ENCODE data around the gene C4orf46. TPM values are rescaled to one million over a fixed set of nuclear protein-coding genes. Genes with fewer than 3 reads are reported as not detected.

The C4orf46 gene
- total RNA-seq, 1 donor from 2014 or later: 18.5 TPM

DNA sequence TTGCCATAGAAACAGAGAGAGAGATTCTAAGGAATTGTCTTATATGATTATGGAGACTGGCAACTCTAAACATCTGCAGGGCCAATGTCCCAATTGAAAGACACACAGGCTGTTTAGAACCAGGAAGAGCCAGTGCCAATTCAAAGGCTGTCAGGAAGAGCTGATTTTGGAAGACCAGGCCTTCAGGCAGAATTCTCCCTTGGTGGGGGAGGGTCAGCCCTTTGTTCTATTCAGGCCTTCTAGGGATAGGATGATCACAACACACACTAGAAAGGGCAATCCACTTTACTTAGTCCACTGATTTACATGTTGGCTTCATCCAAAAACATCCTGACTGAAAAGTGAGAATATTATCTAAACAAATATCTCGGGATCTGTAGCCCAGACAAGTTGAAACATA, 15.2 kb downstream of the C4orf46 start:
- no peaks in the 10 kb centered on the region for H3K27me3 Mint-ChIP-seq (ENCODE audit: unreplicated experiment)
- H3K9me3 Mint-ChIP-seq (ENCODE audit: unreplicated experiment): peaks cover 2% of the 10 kb centered on the region
- H3K36me3 Mint-ChIP-seq (ENCODE audit: unreplicated experiment): no peaks in the 10 kb centered on the region
- H3K27ac Mint-ChIP-seq (ENCODE audit: unreplicated experiment): no peak overlapping the region
- no peak for DNase-seq
- no peaks in the 10 kb centered on the region for H3K4me1 Mint-ChIP-seq (ENCODE audit: low read depth, unreplicated experiment)
- H3K4me3 Mint-ChIP-seq (ENCODE audit: unreplicated experiment): no peak overlapping the region
- TF ChIP-seq CTCF (IDR thresholded peaks at IDR 0.05; ENCODE audit: partially characterized antibody, unreplicated experiment): no peak

- Mint-ChIP-seq H3K27me3 (ENCODE audit: unreplicated experiment) (no peaks in the 10 kb centered on the region), H3K36me3 (ENCODE audit: unreplicated experiment) (no peaks in the 10 kb centered on the region), H3K27ac (ENCODE audit: unreplicated experiment) (no peak overlapping the region), H3K4me3 (ENCODE audit: unreplicated experiment) (no peak overlapping the region), H3K9me3 (ENCODE audit: unreplicated experiment) (no peaks in the 10 kb centered on the region), H3K4me1 (ENCODE audit: low read depth, unreplicated experiment) (no peaks in the 10 kb centered on the region)
- DNase-seq: no peak
- no peak for TF ChIP-seq CTCF (IDR thresholded peaks at IDR 0.05; ENCODE audit: partially characterized antibody, unreplicated experiment)
Observed at GRCh38 chr4:158652920-158653319, 18.8 kb downstream of the C4orf46 start.

- Mint-ChIP-seq H3K36me3 (ENCODE audit: unreplicated experiment) (no peaks in the 10 kb centered on the region), H3K27me3 (ENCODE audit: unreplicated experiment) (no peaks in the 10 kb centered on the region), H3K4me3 (ENCODE audit: unreplicated experiment) (no peak overlapping the region), H3K27ac (ENCODE audit: unreplicated experiment) (no peak overlapping the region), H3K4me1 (ENCODE audit: low read depth, unreplicated experiment) (no peaks in the 10 kb centered on the region), H3K9me3 (ENCODE audit: unreplicated experiment) (no peaks in the 10 kb centered on the region)
- no peak for DNase-seq
- no peak for TF ChIP-seq CTCF (IDR thresholded peaks at IDR 0.05; ENCODE audit: partially characterized antibody, unreplicated experiment)
Observed at GRCh38 chr4:158649111-158649680, 22.5 kb downstream of the C4orf46 start.

- no peaks in the 10 kb centered on the region for H3K36me3 Mint-ChIP-seq (ENCODE audit: unreplicated experiment)
- no peaks in the 10 kb centered on the region for H3K27me3 Mint-ChIP-seq (ENCODE audit: unreplicated experiment)
- H3K4me1 Mint-ChIP-seq (ENCODE audit: low read depth, unreplicated experiment): no peaks in the 10 kb centered on the region
- DNase-seq: no peak
- no peak overlapping the region for H3K4me3 Mint-ChIP-seq (ENCODE audit: unreplicated experiment)
- no peaks in the 10 kb centered on the region for H3K9me3 Mint-ChIP-seq (ENCODE audit: unreplicated experiment)
- TF ChIP-seq CTCF (IDR thresholded peaks at IDR 0.05; ENCODE audit: partially characterized antibody, unreplicated experiment): no peak
- no peak overlapping the region for H3K27ac Mint-ChIP-seq (ENCODE audit: unreplicated experiment)
Observed at GRCh38 chr4:158644760-158645159, 26.9 kb downstream of the C4orf46 start.

DNA sequence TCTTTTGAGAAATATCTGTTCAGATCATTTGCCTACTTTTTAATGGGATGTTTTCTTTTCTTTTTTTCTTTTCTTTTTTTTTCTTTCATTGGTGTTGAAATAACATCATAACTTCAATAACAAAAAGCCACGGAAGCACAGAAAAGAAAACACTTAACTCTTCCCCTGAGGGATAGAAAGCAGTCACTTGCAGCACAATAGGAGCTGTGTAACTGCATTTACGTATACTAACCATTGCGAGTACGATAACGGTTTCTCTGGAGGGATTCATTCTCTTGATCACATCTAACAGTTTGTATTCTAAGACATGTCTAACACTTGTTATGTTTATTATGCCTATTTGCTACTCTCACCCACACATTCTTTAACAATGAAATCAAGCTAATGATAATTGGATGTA, 27.3 kb downstream of the C4orf46 start:
- H3K27ac Mint-ChIP-seq (ENCODE audit: unreplicated experiment): no peak overlapping the region
- H3K27me3 Mint-ChIP-seq (ENCODE audit: unreplicated experiment): no peaks in the 10 kb centered on the region
- H3K4me3 Mint-ChIP-seq (ENCODE audit: unreplicated experiment): no peak overlapping the region
- no peak for DNase-seq
- no peaks in the 10 kb centered on the region for H3K4me1 Mint-ChIP-seq (ENCODE audit: low read depth, unreplicated experiment)
- no peaks in the 10 kb centered on the region for H3K9me3 Mint-ChIP-seq (ENCODE audit: unreplicated experiment)
- TF ChIP-seq CTCF (IDR thresholded peaks at IDR 0.05; ENCODE audit: partially characterized antibody, unreplicated experiment): no peak
- H3K36me3 Mint-ChIP-seq (ENCODE audit: unreplicated experiment): no peaks in the 10 kb centered on the region

Data from glutamatergic neuron (in vitro differentiated cells).